DOHH2 (cell line): Measurements from ENCODE around the gene PRELID1.

Source experiments
- H3F3A ChIP-seq: fragments of 200-600 bp; sonication (generic), shearing (Covaris generic); 2 replicates; pipeline ENCODE4 v1.6.0; 2016; ENCODE audit warnings: antibody characterized with exemption, mild to moderate bottlenecking; ENCODE audit not compliant: control insufficient read depth, insufficient read depth
- H3K27ac ChIP-seq: fragments of 200-600 bp; sonication (generic); 2 replicates; pipeline ENCODE4 v1.5.1; 2014; ENCODE audit warnings: low read depth, mild to moderate bottlenecking, low read length, moderate library complexity
- H3K27me3 ChIP-seq: fragments of 200-600 bp; sonication (generic); 2 replicates; pipeline ENCODE4 v1.6.1; 2014; ENCODE audit warnings: mild to moderate bottlenecking, low read length, mixed read lengths; ENCODE audit not compliant: control insufficient read depth
- H3K36me3 ChIP-seq: fragments of 200-600 bp; sonication (generic); 2 replicates; pipeline ENCODE4 v1.6.1; 2014; ENCODE audit warnings: mild to moderate bottlenecking, low read length, moderate library complexity, mixed read lengths; ENCODE audit not compliant: control insufficient read depth
- H3K4me1 ChIP-seq: fragments of 200-600 bp; sonication (generic); 2 replicates; pipeline ENCODE4 v1.6.1; 2014; ENCODE audit warnings: mild to moderate bottlenecking, low read length, mixed read lengths; ENCODE audit not compliant: control insufficient read depth
- H3K4me2 ChIP-seq: fragments of 200-600 bp; sonication (generic); 2 replicates; pipeline ENCODE4 v1.6.0; 2014; ENCODE audit warnings: mild to moderate bottlenecking, low read length, moderate library complexity
- H3K4me3 ChIP-seq: fragments of 200-600 bp; sonication (generic); 2 replicates; pipeline ENCODE4 v1.5.1; 2014; ENCODE audit warnings: mild to moderate bottlenecking, low read length, mixed read lengths
- H3K79me2 ChIP-seq: fragments of 200-600 bp; sonication (generic); 2 replicates; pipeline ENCODE4 v1.6.1; 2014; ENCODE audit warnings: mild to moderate bottlenecking, low read length, mixed read lengths; ENCODE audit not compliant: control insufficient read depth
- H3K9me2 ChIP-seq: fragments of 200-600 bp; sonication (generic); replicated peaks from 2 replicates; pipeline ENCODE4 v1.6.1; 2014; ENCODE audit warnings: mild to moderate bottlenecking, low read length, mixed read lengths; ENCODE audit not compliant: control insufficient read depth
- H3K9me3 ChIP-seq: fragments of 200-600 bp; sonication (generic); 2 replicates; pipeline ENCODE4 v1.6.1; 2014; ENCODE audit warnings: antibody characterized with exemption, low read length, mixed read lengths; ENCODE audit not compliant: control insufficient read depth, insufficient read depth
- H4K20me1 ChIP-seq: fragments of 200-600 bp; sonication (generic); 2 replicates; pipeline ENCODE4 v1.6.0; 2014; ENCODE audit warnings: low read depth, mild to moderate bottlenecking, antibody characterized with exemption, low read length, moderate library complexity; ENCODE audit not compliant: control insufficient read depth, insufficient read depth
- EZH2phosphoT487 ChIP-seq: fragments of 200-600 bp; sonication (generic); IDR thresholded peaks from 2 replicates; pipeline ENCODE4 v1.6.1; 2017; ENCODE audit warnings: borderline replicate concordance, mild to moderate bottlenecking, antibody characterized with exemption, low read length, moderate library complexity, mixed read lengths
- TF ChIP-seq, protein P1 (sequence below): fragments of 200-600 bp; sonication (generic); IDR thresholded peaks from one replicate; pipeline ENCODE4 v1.5.1; 2014; ENCODE audit warnings: antibody characterized with exemption, mild to moderate bottlenecking, low read depth, low read length; ENCODE audit not compliant: poor library complexity, severe bottlenecking

The PRELID1 gene

GRCh38 chr5:177354256-177354655, 50.7 kb downstream of the PRELID1 start:
- peaks cover 15% of the 10 kb centered on the region for H3K36me3 ChIP-seq
- TF ChIP-seq, protein P1, sequence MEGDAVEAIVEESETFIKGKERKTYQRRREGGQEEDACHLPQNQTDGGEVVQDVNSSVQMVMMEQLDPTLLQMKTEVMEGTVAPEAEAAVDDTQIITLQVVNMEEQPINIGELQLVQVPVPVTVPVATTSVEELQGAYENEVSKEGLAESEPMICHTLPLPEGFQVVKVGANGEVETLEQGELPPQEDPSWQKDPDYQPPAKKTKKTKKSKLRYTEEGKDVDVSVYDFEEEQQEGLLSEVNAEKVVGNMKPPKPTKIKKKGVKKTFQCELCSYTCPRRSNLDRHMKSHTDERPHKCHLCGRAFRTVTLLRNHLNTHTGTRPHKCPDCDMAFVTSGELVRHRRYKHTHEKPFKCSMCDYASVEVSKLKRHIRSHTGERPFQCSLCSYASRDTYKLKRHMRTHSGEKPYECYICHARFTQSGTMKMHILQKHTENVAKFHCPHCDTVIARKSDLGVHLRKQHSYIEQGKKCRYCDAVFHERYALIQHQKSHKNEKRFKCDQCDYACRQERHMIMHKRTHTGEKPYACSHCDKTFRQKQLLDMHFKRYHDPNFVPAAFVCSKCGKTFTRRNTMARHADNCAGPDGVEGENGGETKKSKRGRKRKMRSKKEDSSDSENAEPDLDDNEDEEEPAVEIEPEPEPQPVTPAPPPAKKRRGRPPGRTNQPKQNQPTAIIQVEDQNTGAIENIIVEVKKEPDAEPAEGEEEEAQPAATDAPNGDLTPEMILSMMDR = no peak
- TF ChIP-seq EZH2phosphoT487 = no peak
- H4K20me1 ChIP-seq = peaks cover 13% of the 10 kb centered on the region; the same call in 1 of the 2 replicates
- no peak overlapping the region for H3K4me2 ChIP-seq
- peaks cover 34% of the 10 kb centered on the region for H3K79me2 ChIP-seq
- no peak overlapping the region for H3K27ac ChIP-seq
- H3K27me3 ChIP-seq = no peaks in the 10 kb centered on the region
- H3K4me3 ChIP-seq = no peak overlapping the region
- H3K9me3 ChIP-seq = peaks cover 4% of the 10 kb centered on the region; the same call in 1 of the 2 replicates
- H3K4me1 ChIP-seq = peaks cover 56% of the 10 kb centered on the region
- H3F3A ChIP-seq = 0 out of 2 replicates have a peak, but pooled peaks cover 2% of the 10 kb centered on the region
- H3K9me2 ChIP-seq = no peaks in the 10 kb centered on the region

DNA sequence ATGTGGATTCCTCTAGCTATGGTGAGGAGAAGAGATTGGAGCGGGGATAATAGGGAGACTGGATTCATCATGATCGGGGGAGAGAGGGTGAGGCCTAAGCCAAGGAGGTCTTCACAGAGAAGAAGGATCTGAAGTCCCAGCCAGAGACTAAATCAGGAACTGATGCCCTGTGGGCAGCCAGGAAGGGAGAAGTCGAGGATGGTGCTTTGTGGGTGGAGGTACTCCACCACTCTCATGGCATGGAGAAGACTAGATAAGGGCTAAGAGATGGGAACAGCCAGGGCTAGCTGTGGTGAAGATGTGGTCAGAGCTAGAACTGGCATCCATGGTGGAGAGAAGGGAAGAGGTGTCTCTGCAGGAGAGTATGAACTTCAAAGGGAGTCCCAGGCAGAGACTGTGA, 51.1 kb downstream of the PRELID1 start:
- Histone ChIP-seq H3K9me3 (peaks cover 4% of the 10 kb centered on the region; the same call in 1 of the 2 replicates), H4K20me1 (peaks cover 9% of the 10 kb centered on the region; the same call in 1 of the 2 replicates), H3K36me3 (peaks cover 10% of the 10 kb centered on the region), H3K4me3 (no peak overlapping the region), H3K4me2 (no peak overlapping the region), H3K79me2 (peaks cover 31% of the 10 kb centered on the region), H3K27me3 (no peaks in the 10 kb centered on the region), H3F3A (0 out of 2 replicates have a peak, but pooled peaks cover 2% of the 10 kb centered on the region), H3K27ac (no peak overlapping the region), H3K4me1 (peaks cover 56% of the 10 kb centered on the region), H3K9me2 (no peaks in the 10 kb centered on the region)
- TF ChIP-seq, protein P1 = no peak
- no peak for TF ChIP-seq EZH2phosphoT487

DNA sequence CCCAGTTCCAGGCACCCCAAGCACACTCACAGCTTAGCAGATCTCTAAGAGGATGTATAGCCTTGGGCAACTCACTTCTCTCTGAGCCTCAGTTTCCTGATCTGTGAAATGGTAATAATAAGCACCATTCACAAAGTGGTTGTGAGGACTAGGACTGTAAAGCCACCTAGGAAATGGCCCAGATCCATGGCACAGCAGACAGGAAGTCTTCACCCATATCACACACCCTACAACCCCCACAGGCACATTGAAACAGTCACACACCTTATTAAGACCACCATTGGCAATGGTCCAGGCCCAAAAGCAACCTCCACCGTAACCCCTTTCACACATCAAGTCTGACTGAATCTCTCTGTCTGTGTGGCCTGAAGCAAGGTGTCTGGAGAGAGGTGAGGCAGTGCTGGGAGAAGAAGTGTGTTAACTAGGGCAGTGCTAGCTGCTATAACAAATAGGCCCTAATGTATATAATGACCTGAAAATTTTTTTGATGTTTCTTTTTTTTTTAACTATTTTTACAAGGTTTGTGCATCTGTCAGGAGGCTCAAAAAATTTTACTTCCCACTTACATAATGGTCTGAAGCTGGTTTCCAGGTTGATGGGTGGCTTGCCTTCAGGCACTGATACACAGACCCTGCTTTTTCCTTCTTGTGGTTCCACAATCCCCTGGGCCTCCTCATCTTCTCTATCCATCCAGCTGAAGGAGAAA, 51.7 kb downstream of the PRELID1 start:
- Histone ChIP-seq H3K27ac (no peak overlapping the region), H3K4me3 (no peak overlapping the region), H3K36me3 (peaks cover 4% of the 10 kb centered on the region), H3F3A (0 out of 2 replicates have a peak, but pooled peaks cover 2% of the 10 kb centered on the region), H3K4me2 (no peak overlapping the region), H3K27me3 (no peaks in the 10 kb centered on the region), H4K20me1 (peaks cover 3% of the 10 kb centered on the region; the same call in 1 of the 2 replicates), H3K9me3 (peaks cover 4% of the 10 kb centered on the region; the same call in 1 of the 2 replicates), H3K4me1 (peaks cover 55% of the 10 kb centered on the region), H3K9me2 (no peaks in the 10 kb centered on the region), H3K79me2 (peaks cover 25% of the 10 kb centered on the region)
- TF ChIP-seq, protein P1 = no peak
- no peak for TF ChIP-seq EZH2phosphoT487
